ENCODE data around the gene SETBP1. TPM values are rescaled to one million over a fixed set of nuclear protein-coding genes. Genes with fewer than 3 reads are reported as not detected.

The SETBP1 gene
- total and polyA plus RNA-seq, 2 of the 13 experiments (the other 11 are each of a cell fraction or from before 2014, with no cell fraction given) = 0.18 to 0.65 TPM

GRCh38 chr18:45071956-45072355, 391.3 kb downstream of the SETBP1 start (continued):
- TF ChIP-seq THAP7 (CRISPR knock-in tag; IDR thresholded peaks at IDR 0.05) = no peak
- no peak for TF ChIP-seq CBFB (CRISPR knock-in tag; IDR thresholded peaks at IDR 0.05)
- TF ChIP-seq AGO1 (IDR thresholded peaks at IDR 0.05; ENCODE audit: low read depth, low read length, poor library complexity, severe bottlenecking) = no peak

GRCh38 chr18:45073556-45073955, 392.9 kb downstream of the SETBP1 start:
- ATAC-seq (no peak), DNase-seq (ENCODE audit: low spot score) (no peak), FAIRE-seq (no peak)
- Histone ChIP-seq H3K9me3 (ENCODE audit: low read length) (no peaks in the 10 kb centered on the region), H2AFZ (ENCODE audit: low read length) (no peak overlapping the region), H3K4me2 (ENCODE audit: low read depth, low read length) (no peak overlapping the region), H3K79me2 (ENCODE audit: insufficient read depth, low read length) (no peaks in the 10 kb centered on the region), H3K27ac (ENCODE audit: extremely low read length, insufficient read depth, low read length) (no peak overlapping the region), H3K4me3 (replicated peaks in 1 of 3; ENCODE audit: insufficient read depth in 1 of 3, low read depth in 2 of 3, low read length in 3 of 3) (no peak overlapping the region), H3K9ac (ENCODE audit: insufficient read depth, low read depth, low read length) (no peak overlapping the region), H4K20me1 (ENCODE audit: insufficient read depth, low read length) (no peaks in the 10 kb centered on the region), H3K27me3 (ENCODE audit: control insufficient read depth in 1 of 2, insufficient read depth in 2 of 2, low read length in 2 of 2) (no peaks in the 10 kb centered on the region), H3K4me1 (ENCODE audit: insufficient read depth, low read length) (no peaks in the 10 kb centered on the region), H3K36me3 (replicated peaks in 1 of 2; ENCODE audit: control insufficient read depth in 1 of 2, insufficient read depth in 2 of 2, low read length in 2 of 2) (no peaks in the 10 kb centered on the region)
- in situ Hi-C loops (cut with HindIII; ENCODE audit: extremely low pct_ligation_motif_present, low pct_unique_long_range_greater_than_20kb) (no loop called here), intact Hi-C loops (cut with micrococcal nuclease; ENCODE audit: unreplicated experiment) (no loop called here)
- ChIA-PET CTCF (ENCODE audit: low intra/inter-chr PET ratio, low total read pairs) (no interaction called here), POLR2A (no interaction called here)
- BruUV-seq (replicated peaks) = no TSS peak
- no peak for TF ChIP-seq ZBTB10 (CRISPR knock-in tag; IDR thresholded peaks at IDR 0.05; ENCODE audit: borderline replicate concordance)
- no peak for TF ChIP-seq ZZZ3 (CRISPR knock-in tag; IDR thresholded peaks at IDR 0.05; ENCODE audit: borderline replicate concordance)
- no peak for TF ChIP-seq ATRX (CRISPR knock-in tag; IDR thresholded peaks at IDR 0.05; ENCODE audit: borderline replicate concordance)
- TF ChIP-seq HIC2 (CRISPR knock-in tag; IDR thresholded peaks at IDR 0.05; ENCODE audit: low read depth) = no peak
- no peak for TF ChIP-seq HNF1A (IDR thresholded peaks at IDR 0.05; ENCODE audit: low read depth)
- no peak for TF ChIP-seq HNF1A (CRISPR knock-in tag; IDR thresholded peaks at IDR 0.05; ENCODE audit: borderline replicate concordance)
- TF ChIP-seq CBFB (CRISPR knock-in tag; IDR thresholded peaks at IDR 0.05) = no peak
- TF ChIP-seq ZNF275 (CRISPR knock-in tag; IDR thresholded peaks at IDR 0.05; ENCODE audit: borderline replicate concordance) = no peak
- no peak for TF ChIP-seq FOXK1 (CRISPR knock-in tag; IDR thresholded peaks at IDR 0.05; ENCODE audit: borderline replicate concordance, low read depth)
- TF ChIP-seq MIXL1 (CRISPR knock-in tag; IDR thresholded peaks at IDR 0.05) = no peak
- no peak for TF ChIP-seq RFX5 (IDR thresholded peaks at IDR 0.05; ENCODE audit: low read depth, low read length)
